Measurements from ENCODE around the gene MAN1A1. TPM values are rescaled to one million over a fixed set of nuclear protein-coding genes. Genes with fewer than 3 reads are reported as not detected.

MAN1A1 gene
- total and polyA plus RNA-seq, 4 donors = 68.2 to 209 (median 148) TPM

- no peaks in the 10 kb centered on the region for H3K9me3 ChIP-seq (ENCODE audit: control insufficient read depth in 4 of 4, low read length in 3 of 4)
- H3K4me1 ChIP-seq (ENCODE audit: control insufficient read depth in 4 of 4, insufficient read depth in 4 of 4, low read length in 3 of 4) = peaks cover 0 to 9% (median 0%) of the 10 kb centered on the region in 4 donors
- H3K27ac ChIP-seq (ENCODE audit: low read depth in 1 of 2, low read length in 2 of 2) = no peak overlapping the region
- peaks cover 2 to 23% (median 15%) of the 10 kb centered on the region in 4 donors for H3K36me3 ChIP-seq (ENCODE audit: control insufficient read depth in 4 of 4, insufficient read depth in 3 of 4, low read depth in 1 of 4, low read length in 3 of 4)
- no peak overlapping the region for H3K9ac ChIP-seq (ENCODE audit: low read depth in 1 of 2, low read length in 2 of 2)
- no peaks in the 10 kb centered on the region for H3K27me3 ChIP-seq (ENCODE audit: control insufficient read depth in 4 of 4, insufficient read depth in 4 of 4, low read length in 3 of 4)
- DNase-seq (ENCODE audit: low spot score) = no peak
- no peak for TF ChIP-seq RAD21 (IDR thresholded peaks at IDR 0.05)
- no peak for TF ChIP-seq TAF1 (conservative IDR thresholded peaks at IDR 0.05)
- TF ChIP-seq CTCF (IDR thresholded peaks at IDR 0.05; ENCODE audit: low read depth, low read length, missing input control) = no peak
- no peak for TF ChIP-seq FOXA1 (IDR thresholded peaks at IDR 0.05)
- TF ChIP-seq GABPA (IDR thresholded peaks at IDR 0.05 in 1 of 2, conservative IDR thresholded peaks at IDR 0.05 in 1 of 2) = no peak
- H3K4me3 ChIP-seq (ENCODE audit: low read depth in 1 of 3, low read length in 3 of 3) = no peak overlapping the region
- 94% methylated on average over 8 of the region's 8 CpGs for WGBS
These were observed 174.4 kb downstream of the MAN1A1 start for GRCh38 chr6:119174879-119175817.

DNA sequence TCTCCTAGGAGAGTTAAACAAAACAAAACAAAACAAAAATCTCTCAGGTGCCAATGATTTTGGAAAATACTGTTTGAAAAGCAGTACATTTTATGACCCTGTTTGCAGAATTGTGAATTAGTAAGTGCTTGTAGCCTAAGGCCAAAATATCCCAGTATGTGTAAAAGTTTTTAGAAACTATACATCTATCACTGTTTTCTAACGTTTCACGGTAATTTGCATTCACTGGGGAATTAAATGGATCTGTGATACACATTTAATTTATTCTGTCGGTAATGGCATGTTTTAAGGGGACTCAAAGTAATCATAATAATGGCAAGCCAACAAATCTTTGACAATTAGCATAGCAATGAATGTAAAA, 175.5 kb downstream of the MAN1A1 start:
- DNase-seq (ENCODE audit: low spot score) = no peak
- WGBS = 91% methylated on average over 3 of the region's 3 CpGs
- Histone ChIP-seq H3K36me3 (ENCODE audit: control insufficient read depth in 4 of 4, insufficient read depth in 3 of 4, low read depth in 1 of 4, low read length in 3 of 4) (peaks cover 0 to 13% (median 5%) of the 10 kb centered on the region in 4 donors), H3K4me1 (ENCODE audit: control insufficient read depth in 4 of 4, insufficient read depth in 4 of 4, low read length in 3 of 4) (peaks cover 0 to 9% (median 0%) of the 10 kb centered on the region in 4 donors), H3K27ac (ENCODE audit: low read depth in 1 of 2, low read length in 2 of 2) (no peak overlapping the region), H3K9me3 (ENCODE audit: control insufficient read depth in 4 of 4, low read length in 3 of 4) (no peaks in the 10 kb centered on the region), H3K27me3 (ENCODE audit: control insufficient read depth in 4 of 4, insufficient read depth in 4 of 4, low read length in 3 of 4) (no peaks in the 10 kb centered on the region), H3K9ac (ENCODE audit: low read depth in 1 of 2, low read length in 2 of 2) (no peak overlapping the region), H3K4me3 (ENCODE audit: low read depth in 1 of 3, low read length in 3 of 3) (no peak overlapping the region)
- TF ChIP-seq, protein P1, sequence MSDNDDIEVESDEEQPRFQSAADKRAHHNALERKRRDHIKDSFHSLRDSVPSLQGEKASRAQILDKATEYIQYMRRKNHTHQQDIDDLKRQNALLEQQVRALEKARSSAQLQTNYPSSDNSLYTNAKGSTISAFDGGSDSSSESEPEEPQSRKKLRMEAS (IDR thresholded peaks at IDR 0.05) = no peak
- TF ChIP-seq, protein P2, sequence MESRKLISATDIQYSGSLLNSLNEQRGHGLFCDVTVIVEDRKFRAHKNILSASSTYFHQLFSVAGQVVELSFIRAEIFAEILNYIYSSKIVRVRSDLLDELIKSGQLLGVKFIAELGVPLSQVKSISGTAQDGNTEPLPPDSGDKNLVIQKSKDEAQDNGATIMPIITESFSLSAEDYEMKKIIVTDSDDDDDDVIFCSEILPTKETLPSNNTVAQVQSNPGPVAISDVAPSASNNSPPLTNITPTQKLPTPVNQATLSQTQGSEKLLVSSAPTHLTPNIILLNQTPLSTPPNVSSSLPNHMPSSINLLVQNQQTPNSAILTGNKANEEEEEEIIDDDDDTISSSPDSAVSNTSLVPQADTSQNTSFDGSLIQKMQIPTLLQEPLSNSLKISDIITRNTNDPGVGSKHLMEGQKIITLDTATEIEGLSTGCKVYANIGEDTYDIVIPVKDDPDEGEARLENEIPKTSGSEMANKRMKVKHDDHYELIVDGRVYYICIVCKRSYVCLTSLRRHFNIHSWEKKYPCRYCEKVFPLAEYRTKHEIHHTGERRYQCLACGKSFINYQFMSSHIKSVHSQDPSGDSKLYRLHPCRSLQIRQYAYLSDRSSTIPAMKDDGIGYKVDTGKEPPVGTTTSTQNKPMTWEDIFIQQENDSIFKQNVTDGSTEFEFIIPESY (IDR thresholded peaks at IDR 0.05) = no peak
- TF ChIP-seq NR2F2 (IDR thresholded peaks at IDR 0.05) (no peak), HNF4A (conservative IDR thresholded peaks at IDR 0.05) (no peak)
- TF ChIP-seq, protein P3, sequence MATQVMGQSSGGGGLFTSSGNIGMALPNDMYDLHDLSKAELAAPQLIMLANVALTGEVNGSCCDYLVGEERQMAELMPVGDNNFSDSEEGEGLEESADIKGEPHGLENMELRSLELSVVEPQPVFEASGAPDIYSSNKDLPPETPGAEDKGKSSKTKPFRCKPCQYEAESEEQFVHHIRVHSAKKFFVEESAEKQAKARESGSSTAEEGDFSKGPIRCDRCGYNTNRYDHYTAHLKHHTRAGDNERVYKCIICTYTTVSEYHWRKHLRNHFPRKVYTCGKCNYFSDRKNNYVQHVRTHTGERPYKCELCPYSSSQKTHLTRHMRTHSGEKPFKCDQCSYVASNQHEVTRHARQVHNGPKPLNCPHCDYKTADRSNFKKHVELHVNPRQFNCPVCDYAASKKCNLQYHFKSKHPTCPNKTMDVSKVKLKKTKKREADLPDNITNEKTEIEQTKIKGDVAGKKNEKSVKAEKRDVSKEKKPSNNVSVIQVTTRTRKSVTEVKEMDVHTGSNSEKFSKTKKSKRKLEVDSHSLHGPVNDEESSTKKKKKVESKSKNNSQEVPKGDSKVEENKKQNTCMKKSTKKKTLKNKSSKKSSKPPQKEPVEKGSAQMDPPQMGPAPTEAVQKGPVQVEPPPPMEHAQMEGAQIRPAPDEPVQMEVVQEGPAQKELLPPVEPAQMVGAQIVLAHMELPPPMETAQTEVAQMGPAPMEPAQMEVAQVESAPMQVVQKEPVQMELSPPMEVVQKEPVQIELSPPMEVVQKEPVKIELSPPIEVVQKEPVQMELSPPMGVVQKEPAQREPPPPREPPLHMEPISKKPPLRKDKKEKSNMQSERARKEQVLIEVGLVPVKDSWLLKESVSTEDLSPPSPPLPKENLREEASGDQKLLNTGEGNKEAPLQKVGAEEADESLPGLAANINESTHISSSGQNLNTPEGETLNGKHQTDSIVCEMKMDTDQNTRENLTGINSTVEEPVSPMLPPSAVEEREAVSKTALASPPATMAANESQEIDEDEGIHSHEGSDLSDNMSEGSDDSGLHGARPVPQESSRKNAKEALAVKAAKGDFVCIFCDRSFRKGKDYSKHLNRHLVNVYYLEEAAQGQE (IDR thresholded peaks at IDR 0.05) = no peak

Measured in liver (tissue), 9 donors.